Umbilical cord (tissue), 1 donor: ENCODE results near the gene AKAP12. TPM values are rescaled to one million over a fixed set of nuclear protein-coding genes. Genes with fewer than 3 reads are reported as not detected.

Source experiments
- total RNA-seq: library from RNA; depleted of rRNA; stranded (reverse); fragments of >200 nt; gene quantifications from one replicate; pipeline ENCODE4 v1.2.3, GENCODE V29; 2014; ENCODE audit warnings: low replicate concordance; ENCODE audit not compliant: insufficient read depth

Gene AKAP12
- total RNA-seq, 1 donor from 2014 or later = 161 TPM

Other genes starting within 250 kb of the AKAP12 start
- 9.1 TPM for gene ZBTB2, start 151.6 kb downstream of the AKAP12 start, total RNA-seq
- 54.9 TPM for gene RMND1, start 212.2 kb downstream of the AKAP12 start, total RNA-seq